K562 (cell line): ENCODE measurements around the gene MCM6. TPM values are rescaled to one million over a fixed set of nuclear protein-coding genes. Genes with fewer than 3 reads are reported as not detected.
"Not testable (repeated sequence)": the region's sequence is repeated elsewhere in the genome, so short reads cannot be mapped to it uniquely, and the experiment has no call there.

Experiments used
- ATAC-seq: fragments of 200-7000 bp; cut with Tn5 transposase; 3 replicates; pipeline ENCODE4 v1.9.1; 2020; ENCODE audit warnings: moderate library complexity
- BruUV-seq: library from RNA; stranded (reverse); fragments of 400-500 nt; replicated peaks from 2 replicates; lab custom pipeline; 2021; lab: Mats Ljungman, UMichigan
- CTCF ChIA-PET: fragments of 300-600 bp; formaldehyde crosslinking; extraction: SDS; loops from one replicate; lab custom pipeline; 2021; ENCODE audit warnings: low intra/inter-chr PET ratio; lab: Yijun Ruan, JAX
- POLR2A ChIA-PET: fragments of 300-600, 350-650 bp; sonication (Branson Sonifier 250); formaldehyde crosslinking; extraction: SDS; loops from one replicate; lab custom pipeline; 2021; ENCODE audit warnings: antibody characterized with exemption, inconsistent platforms; lab: Yijun Ruan, JAX
- DNase-seq, 4 experiments: peaks; one replicate each; pipeline versions ENCODE4 v3.0.0 to v3.0.0-alpha.2; 2011 to 2018; ENCODE audit warnings: low spot score in 3 of 4, mixed read lengths in 3 of 4; ENCODE audit errors: extremely low read depth in 1 of 4
- FAIRE-seq: peaks from 2 replicates; lab custom pipeline; 2011; peaks lifted over from hg19 to GRCh38; lab: Jason Lieb, UNC
- H2AFZ ChIP-seq: 2 replicates; pipeline ENCODE4 v1.6.0; 2011; ENCODE audit warnings: low read depth, low read length, control low read depth, inconsistent platforms
- H3K27ac ChIP-seq: fragments of 200-600 bp; 3 replicates; pipeline ENCODE4 v1.8.0; 2011; ENCODE audit warnings: low read depth, mild to moderate bottlenecking, control low read depth, inconsistent platforms, low read length, moderate library complexity, mixed read lengths; ENCODE audit errors: extremely low read depth
- H3K27me3 ChIP-seq, 2 experiments: fragments of 300-600 bp in 1 of 2; 2 replicates in 1 of 2; 3 replicates in 1 of 2; pipeline versions ENCODE4 v1.6.0 to v1.8.0; 2011; ENCODE audit warnings: inconsistent platforms in 2 of 2, low read length in 2 of 2, mild to moderate bottlenecking in 1 of 2, mixed read lengths in 1 of 2, moderate library complexity in 1 of 2; ENCODE audit not compliant: control insufficient read depth in 2 of 2, insufficient read depth in 2 of 2
- H3K36me3 ChIP-seq: fragments of 300-600 bp; 3 replicates; pipeline ENCODE4 v1.8.0; 2011; ENCODE audit warnings: mild to moderate bottlenecking, low read length, inconsistent platforms; ENCODE audit not compliant: control insufficient read depth, insufficient read depth
- H3K4me1 ChIP-seq, 2 experiments: fragments of 200-600 bp in 1 of 2; replicated peaks in 1 of 2; 2 replicates in 1 of 2; 3 replicates in 1 of 2; pipeline versions ENCODE4 v1.5.1 to v1.8.0; 2011; ENCODE audit warnings: inconsistent platforms in 2 of 2, low read length in 2 of 2, mild to moderate bottlenecking in 1 of 2, mixed read lengths in 1 of 2, moderate library complexity in 1 of 2; ENCODE audit not compliant: control insufficient read depth in 2 of 2, insufficient read depth in 2 of 2
- H3K4me2 ChIP-seq: 2 replicates; pipeline ENCODE4 v1.6.1; 2011; ENCODE audit warnings: low read length, control low read depth, inconsistent platforms, mixed read lengths; ENCODE audit not compliant: insufficient read depth
- H3K4me3 ChIP-seq: fragments of 200-600 bp; sonication (generic), shearing (Covaris generic); 2 replicates; pipeline ENCODE4 v1.5.1; 2016; ENCODE audit warnings: control low read depth, inconsistent platforms
- H3K79me2 ChIP-seq: fragments of 200-600 bp; 3 replicates; pipeline ENCODE4 v1.8.0; 2011; ENCODE audit warnings: low read length, inconsistent platforms; ENCODE audit not compliant: control insufficient read depth, insufficient read depth
- H3K9ac ChIP-seq, 2 experiments: 2 replicates each; pipeline versions ENCODE4 v1.6.0 to v1.6.1; 2011; ENCODE audit warnings: low read depth in 2 of 2, low read length in 2 of 2, control low read depth in 1 of 2, inconsistent platforms in 1 of 2, mild to moderate bottlenecking in 1 of 2, mixed read lengths in 1 of 2; ENCODE audit not compliant: insufficient read depth in 1 of 2
- H3K9me1 ChIP-seq: one replicate; pipeline ENCODE4 v1.6.0; 2011; ENCODE audit warnings: inconsistent platforms, mild to moderate bottlenecking, low read length, moderate library complexity; ENCODE audit not compliant: control insufficient read depth, insufficient read depth
- H3K9me3 ChIP-seq: replicated peaks from 2 replicates; pipeline ENCODE4 v1.5.1; 2011; ENCODE audit warnings: low read depth, low read length, inconsistent platforms; ENCODE audit not compliant: control insufficient read depth, insufficient read depth
- H4K20me1 ChIP-seq: replicated peaks from 2 replicates; pipeline ENCODE4 v1.6.1; 2011; ENCODE audit warnings: low read length, inconsistent platforms, mixed read lengths; ENCODE audit not compliant: control insufficient read depth, insufficient read depth
- WGBS: fragments of 100-300 bp; shearing (Covaris generic); methylation state at CpG from one replicate; pipeline ENCODE4 v1.1.6; 2016; ENCODE audit warnings: low coverage, mixed read lengths; ENCODE audit not compliant: insufficient coverage; ENCODE audit errors: missing lambda C conversion rate; 5-methylcytosine and 5-hydroxymethylcytosine counted together
- in situ Hi-C: fragments of 300-500 bp; cut with MboI; formaldehyde crosslinking; loops from 4 replicates; pipeline ENCODE4 v1.15.0; 2018; ENCODE audit warnings: inconsistent platforms, mixed read lengths
- intact Hi-C: fragments of 100-400 bp; cut with micrococcal nuclease; formaldehyde crosslinking; loops from 2 replicates; pipeline ENCODE4 v1.14.2; 2022
- polyA plus RNA-seq, 8 experiments: library from polyadenylated mRNA; depleted of rRNA in 4 of 8; stranded (reverse) in 5 of 8; unstranded in 3 of 8; fragments of >200 nt; fragmentation: Nextera tagmentation in 2 of 8; fragmentation: Illumina TruSeq in 1 of 8; extraction: Ambion mirVana in 2 of 8; extraction: Trizol in 1 of 8; gene quantifications; 2 replicates each; pipeline versions ENCODE4 v1.2.1 to v1.2.3, GENCODE V29; 2011 to 2014; ENCODE audit warnings: inconsistent platforms in 1 of 8, missing spikeins in 1 of 8
- total RNA-seq, 7 experiments: library from RNA; depleted of rRNA in 6 of 7; stranded (reverse); fragments of >200 nt in 6 of 7; fragmentation: Illumina TruSeq in 2 of 7; extraction: Trizol in 2 of 7; gene quantifications; 2 replicates each; pipeline versions ENCODE4 v1.2.1 to v1.2.3, GENCODE V29; 2011 to 2021; ENCODE audit warnings: low replicate concordance in 1 of 7
- TF ChIP-seq, protein P1 (sequence below), 2 experiments: fragments of 450-650 bp in 1 of 2; sonication (generic) in 1 of 2; formaldehyde crosslinking in 1 of 2; IDR thresholded peaks; 2 replicates each; pipeline versions ENCODE4 v1.7.1 to v1.9.0; 2016 to 2022; ENCODE audit warnings: inconsistent platforms in 1 of 2, mild to moderate bottlenecking in 1 of 2, missing genetic modification reagents in 1 of 2

MCM6 gene
- total and polyA plus RNA-seq, 9 of the 15 experiments (the other 6 are each of a cell fraction or from before 2014, with no cell fraction given) = 42.6 to 133 (median 82.4) TPM

DNA sequence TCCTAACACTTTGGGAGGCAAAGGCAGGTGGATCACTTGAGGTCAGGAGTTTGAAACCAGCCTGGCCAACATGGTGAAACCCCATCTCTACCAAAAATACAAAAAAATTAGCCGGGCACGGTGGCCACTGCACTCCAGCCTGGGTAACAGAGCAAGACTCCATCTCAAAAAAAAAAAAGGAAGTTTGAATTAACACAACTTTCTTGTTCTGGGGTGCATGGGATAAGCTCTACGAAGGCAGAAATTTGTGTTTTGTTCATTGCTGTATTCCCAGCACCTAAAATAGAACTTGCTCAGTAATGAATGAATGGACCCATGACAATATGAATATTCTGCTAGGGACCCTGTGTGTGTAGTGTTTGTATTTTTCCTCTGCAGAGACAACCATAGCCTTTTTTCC, 68.4 kb downstream of the MCM6 start:
- TF ChIP-seq, protein P1, sequence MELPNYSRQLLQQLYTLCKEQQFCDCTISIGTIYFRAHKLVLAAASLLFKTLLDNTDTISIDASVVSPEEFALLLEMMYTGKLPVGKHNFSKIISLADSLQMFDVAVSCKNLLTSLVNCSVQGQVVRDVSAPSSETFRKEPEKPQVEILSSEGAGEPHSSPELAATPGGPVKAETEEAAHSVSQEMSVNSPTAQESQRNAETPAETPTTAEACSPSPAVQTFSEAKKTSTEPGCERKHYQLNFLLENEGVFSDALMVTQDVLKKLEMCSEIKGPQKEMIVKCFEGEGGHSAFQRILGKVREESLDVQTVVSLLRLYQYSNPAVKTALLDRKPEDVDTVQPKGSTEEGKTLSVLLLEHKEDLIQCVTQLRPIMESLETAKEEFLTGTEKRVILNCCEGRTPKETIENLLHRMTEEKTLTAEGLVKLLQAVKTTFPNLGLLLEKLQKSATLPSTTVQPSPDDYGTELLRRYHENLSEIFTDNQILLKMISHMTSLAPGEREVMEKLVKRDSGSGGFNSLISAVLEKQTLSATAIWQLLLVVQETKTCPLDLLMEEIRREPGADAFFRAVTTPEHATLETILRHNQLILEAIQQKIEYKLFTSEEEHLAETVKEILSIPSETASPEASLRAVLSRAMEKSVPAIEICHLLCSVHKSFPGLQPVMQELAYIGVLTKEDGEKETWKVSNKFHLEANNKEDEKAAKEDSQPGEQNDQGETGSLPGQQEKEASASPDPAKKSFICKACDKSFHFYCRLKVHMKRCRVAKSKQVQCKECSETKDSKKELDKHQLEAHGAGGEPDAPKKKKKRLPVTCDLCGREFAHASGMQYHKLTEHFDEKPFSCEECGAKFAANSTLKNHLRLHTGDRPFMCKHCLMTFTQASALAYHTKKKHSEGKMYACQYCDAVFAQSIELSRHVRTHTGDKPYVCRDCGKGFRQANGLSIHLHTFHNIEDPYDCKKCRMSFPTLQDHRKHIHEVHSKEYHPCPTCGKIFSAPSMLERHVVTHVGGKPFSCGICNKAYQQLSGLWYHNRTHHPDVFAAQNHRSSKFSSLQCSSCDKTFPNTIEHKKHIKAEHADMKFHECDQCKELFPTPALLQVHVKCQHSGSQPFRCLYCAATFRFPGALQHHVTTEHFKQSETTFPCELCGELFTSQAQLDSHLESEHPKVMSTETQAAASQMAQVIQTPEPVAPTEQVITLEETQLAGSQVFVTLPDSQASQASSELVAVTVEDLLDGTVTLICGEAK (IDR thresholded peaks at IDR 0.05) = peak; percentile 88
- TF ChIP-seq, protein P1 (CRISPR knock-in tag; IDR thresholded peaks at IDR 0.05) = peak; percentile 67; the same call in 1 of the 2 replicates
- intact Hi-C loops, H3K9me3 ChIP-seq, H4K20me1 ChIP-seq, H3K4me1 ChIP-seq, H3K4me2 ChIP-seq, BruUV-seq, H2AFZ ChIP-seq, H3K9ac ChIP-seq, H3K36me3 ChIP-seq, in situ Hi-C loops, ATAC-seq, DNase-seq, CTCF ChIA-PET, FAIRE-seq, H3K27ac ChIP-seq, H3K79me2 ChIP-seq, H3K4me3 ChIP-seq, H3K9me1 ChIP-seq, POLR2A ChIA-PET: not testable (repeated sequence)
- H3K27me3 ChIP-seq = peaks cover 25 to 51% of the 10 kb centered on the region in 2 experiments
- 0% methylated on average over 3 of the region's 3 CpGs for WGBS
